ENCODE measurements around the gene POLRMT.
"Not testable (repeated sequence)": the region's sequence is repeated elsewhere in the genome, so short reads cannot be mapped to it uniquely, and the experiment has no call there.

POLRMT gene

GRCh38 chr19:633786-634639 lies 676 bp upstream of the POLRMT start:
- peak overlapping the region; percentile 72 to 86 (median 76) for H3K27ac Mint-ChIP-seq
- H3K36me3 Mint-ChIP-seq (ENCODE audit: low read depth) = peaks cover 8% of the 10 kb centered on the region
- TF ChIP-seq CTCF (IDR thresholded peaks at IDR 0.05; ENCODE audit: unreplicated experiment in 3 of 3) = no peak
- H3K4me1 Mint-ChIP-seq = peaks cover 8% of the 10 kb centered on the region
- H3K9me3 Mint-ChIP-seq = no peaks in the 10 kb centered on the region
- H3K4me3 Mint-ChIP-seq = peak overlapping the region; percentile 94 to 98 (median 96)
- peaks cover 14% of the 10 kb centered on the region for H3K27me3 Mint-ChIP-seq (ENCODE audit: low read depth)

- peaks cover 11% of the 10 kb centered on the region for H3K4me1 Mint-ChIP-seq
- TF ChIP-seq CTCF (IDR thresholded peaks at IDR 0.05; ENCODE audit: unreplicated experiment in 3 of 3) = no peak
- H3K27ac Mint-ChIP-seq = peak overlapping the region in 2 of 3 experiments; percentile 68 to 89
- H3K4me3 Mint-ChIP-seq = peak overlapping the region; percentile 94 to 98 (median 96)
- H3K9me3 Mint-ChIP-seq = no peaks in the 10 kb centered on the region
- H3K36me3 Mint-ChIP-seq (ENCODE audit: low read depth) = peaks cover 17% of the 10 kb centered on the region
- peaks cover 7% of the 10 kb centered on the region for H3K27me3 Mint-ChIP-seq (ENCODE audit: low read depth)
Measured at GRCh38 chr19:632579-633067, 714 bp downstream of the POLRMT start.

DNA sequence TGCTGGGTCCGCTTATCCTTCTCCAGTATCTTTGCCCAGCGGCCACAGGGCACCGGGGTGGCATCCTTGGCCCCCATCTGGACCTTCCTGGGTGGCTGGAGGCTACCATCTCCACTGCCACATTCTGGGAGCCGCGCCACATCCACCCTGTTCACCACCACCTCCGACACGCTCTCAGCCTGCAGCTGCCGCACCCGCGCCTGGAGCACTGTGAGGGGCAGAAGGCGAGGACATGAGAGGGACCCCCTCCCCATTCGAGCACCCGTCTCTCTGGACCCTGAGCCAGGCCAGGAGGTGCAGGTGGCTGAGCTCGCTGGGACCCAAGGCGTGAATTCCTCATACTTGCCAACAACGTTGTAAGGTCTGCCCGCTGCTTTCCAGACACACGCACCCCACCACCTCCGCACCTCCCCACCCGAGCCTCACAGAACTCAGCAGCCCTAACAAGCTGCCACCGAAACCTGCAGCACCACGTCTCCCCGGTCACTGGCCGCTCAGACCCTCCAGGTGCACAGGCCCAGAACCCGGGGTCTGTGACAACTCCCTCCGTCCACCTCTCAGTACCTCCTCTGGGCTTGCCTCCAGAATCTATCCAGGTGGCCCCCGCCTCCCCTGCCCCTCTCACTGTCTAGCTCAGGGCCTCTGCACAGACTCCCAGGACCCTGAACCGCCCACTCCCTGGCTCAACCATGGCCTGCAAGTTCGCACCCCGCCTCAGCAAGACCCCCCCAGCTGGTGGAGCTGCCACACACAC lies 3.2 kb downstream of the POLRMT start:
- no peaks in the 10 kb centered on the region for H3K9me3 Mint-ChIP-seq
- no peak overlapping the region for H3K27ac Mint-ChIP-seq
- no peak for TF ChIP-seq CTCF (IDR thresholded peaks at IDR 0.05; ENCODE audit: unreplicated experiment in 3 of 3)
- H3K4me3 Mint-ChIP-seq = peak overlapping the region in 2 of 3 experiments; percentile 57 to 58
- H3K27me3 Mint-ChIP-seq (ENCODE audit: low read depth) = peaks cover 3% of the 10 kb centered on the region
- peaks cover 26% of the 10 kb centered on the region for H3K36me3 Mint-ChIP-seq (ENCODE audit: low read depth)
- peaks cover 11% of the 10 kb centered on the region for H3K4me1 Mint-ChIP-seq

GRCh38 chr19:629515-629914 lies 3.8 kb downstream of the POLRMT start:
- not testable (repeated sequence) for H3K27ac Mint-ChIP-seq; H3K4me3 Mint-ChIP-seq; H3K9me3 Mint-ChIP-seq; H3K27me3 Mint-ChIP-seq (ENCODE audit: low read depth)
- peaks cover 26% of the 10 kb centered on the region for H3K36me3 Mint-ChIP-seq (ENCODE audit: low read depth)
- peaks cover 11% of the 10 kb centered on the region for H3K4me1 Mint-ChIP-seq

DNA sequence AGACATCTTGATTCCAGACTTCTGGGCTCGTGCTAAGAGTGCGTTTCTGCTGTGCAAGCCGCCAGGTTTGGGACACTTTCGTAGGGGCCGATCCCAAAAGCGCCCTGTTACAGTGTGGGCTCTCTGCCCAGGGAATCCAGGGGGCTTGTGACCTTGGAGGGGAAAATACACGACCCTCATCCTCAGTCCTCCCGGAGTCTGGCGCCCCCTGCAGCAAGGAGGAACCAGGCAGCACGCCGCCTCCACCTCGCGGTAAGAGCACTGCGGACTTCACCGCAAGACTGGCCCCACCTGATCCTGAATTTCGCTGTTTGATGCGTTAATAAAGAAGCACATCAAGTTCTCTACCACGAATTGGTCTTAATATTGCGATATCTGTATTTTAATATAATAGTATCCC lies 5.2 kb downstream of the POLRMT start:
- Mint-ChIP-seq H3K4me1 (peaks cover 6% of the 10 kb centered on the region), H3K27me3 (ENCODE audit: low read depth) (peaks cover 3% of the 10 kb centered on the region), H3K9me3 (no peaks in the 10 kb centered on the region), H3K36me3 (ENCODE audit: low read depth) (peaks cover 34% of the 10 kb centered on the region), H3K27ac (no peak overlapping the region), H3K4me3 (no peak overlapping the region)
- TF ChIP-seq CTCF (IDR thresholded peaks at IDR 0.05; ENCODE audit: unreplicated experiment in 3 of 3) = peak in 1 of 3 experiments; percentile 31

DNA sequence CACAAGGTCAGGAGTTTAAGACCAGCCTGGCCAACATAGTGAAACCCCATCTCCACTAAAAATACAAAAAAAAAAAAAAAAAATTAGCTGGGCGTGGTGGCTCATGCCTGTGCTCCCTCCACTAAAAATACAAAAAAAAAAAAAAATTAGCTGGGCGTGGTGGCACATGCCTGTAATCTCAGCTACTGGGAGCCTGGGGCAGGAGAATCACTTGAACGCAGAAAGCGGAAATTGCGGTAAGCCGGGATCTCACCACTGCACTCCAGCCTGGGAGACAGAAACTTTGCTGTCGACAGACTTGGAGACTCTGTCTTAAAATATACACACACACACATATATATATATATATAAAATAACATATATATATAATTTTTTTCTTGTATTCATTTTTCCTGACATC lies 6.8 kb downstream of the POLRMT start:
- not testable (repeated sequence) for H3K27ac Mint-ChIP-seq; H3K4me3 Mint-ChIP-seq; H3K27me3 Mint-ChIP-seq (ENCODE audit: low read depth); H3K4me1 Mint-ChIP-seq; H3K9me3 Mint-ChIP-seq
- H3K36me3 Mint-ChIP-seq (ENCODE audit: low read depth) = peaks cover 34% of the 10 kb centered on the region

Data from nephron (organoid).